GM21423 (cell line): ENCODE results near the gene SLK.

Experiments used
- ATAC-seq: cut with Tn5 transposase; IDR thresholded peaks from one replicate; pipeline ENCODE4 v1.9.1; 2021; ENCODE audit warnings: mild to moderate bottlenecking, moderate library complexity; ENCODE audit not compliant: unreplicated experiment

SLK gene

DNA sequence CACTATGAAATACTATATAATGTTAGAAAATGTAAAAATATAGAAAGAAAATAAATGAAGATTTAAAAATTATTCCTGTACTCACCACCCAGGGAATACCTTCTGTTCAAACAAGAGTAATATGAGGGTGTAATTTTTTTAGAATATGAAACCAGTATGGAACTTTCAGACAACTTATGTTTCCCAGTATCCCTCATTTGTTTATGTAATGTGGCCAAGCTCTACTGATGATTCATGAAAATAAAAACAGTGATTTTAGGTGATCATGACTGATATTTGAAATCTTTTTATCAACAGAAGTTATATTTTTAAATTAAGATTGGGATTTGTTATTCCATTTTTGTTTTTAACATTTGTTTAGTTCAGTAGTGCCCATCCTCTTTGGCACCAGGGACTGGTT lies 18.8 kb downstream of the SLK start:
- ATAC-seq = no peak

DNA sequence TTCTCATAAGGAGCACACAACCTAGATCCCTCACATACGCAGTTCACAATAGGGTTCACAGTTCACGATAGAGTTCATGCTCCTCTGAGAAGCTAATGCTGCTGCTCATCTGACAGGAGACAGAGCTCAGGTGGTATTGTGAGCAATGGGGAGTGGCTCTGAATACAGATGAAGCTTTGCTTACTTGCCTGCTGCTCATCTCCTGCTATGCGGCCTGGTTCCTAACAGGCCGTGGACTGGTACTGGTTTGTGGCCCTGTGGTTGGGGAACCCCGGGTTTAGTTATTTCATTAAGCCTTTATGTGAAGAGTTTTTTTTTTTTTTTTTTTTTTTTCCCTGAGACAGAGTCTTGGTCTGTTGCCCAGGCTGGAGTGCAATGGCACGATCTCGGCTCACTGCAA lies 19.4 kb downstream of the SLK start:
- no peak for ATAC-seq

DNA sequence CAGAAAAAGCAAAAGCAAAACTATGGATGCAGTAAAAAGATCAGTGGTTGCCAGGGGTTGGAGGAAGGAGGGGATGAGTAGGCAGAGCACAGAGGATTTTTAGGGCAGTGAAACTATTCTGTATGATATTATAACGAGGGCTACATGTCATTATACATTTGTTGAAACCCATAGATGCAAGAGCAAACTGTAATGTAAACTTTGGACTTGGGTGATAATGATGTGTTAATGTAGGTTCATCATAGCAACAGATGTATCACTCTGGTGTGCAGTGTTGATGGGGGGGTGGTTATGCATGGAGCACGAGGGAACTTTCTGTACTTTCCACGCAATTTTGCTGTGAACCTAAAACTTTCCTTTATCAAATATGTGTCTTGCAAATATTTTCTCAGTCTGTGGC lies 23.2 kb downstream of the SLK start:
- no peak for ATAC-seq

DNA sequence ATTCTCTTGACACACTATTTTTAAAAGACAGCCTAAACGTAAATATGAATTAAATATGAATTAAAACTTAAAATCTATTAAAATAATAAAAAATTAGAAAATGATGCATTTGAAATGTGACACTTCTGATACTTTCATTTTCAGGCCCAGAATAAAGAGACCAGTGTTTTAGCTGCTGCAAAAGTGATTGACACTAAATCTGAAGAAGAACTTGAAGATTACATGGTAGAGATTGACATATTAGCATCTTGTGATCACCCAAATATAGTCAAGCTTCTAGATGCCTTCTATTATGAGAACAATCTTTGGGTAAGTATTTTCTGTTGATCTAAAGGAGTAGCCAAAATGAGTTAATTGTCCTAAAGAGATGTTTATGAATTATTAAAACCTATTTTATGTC lies 23.6 kb downstream of the SLK start:
- no peak for ATAC-seq

DNA sequence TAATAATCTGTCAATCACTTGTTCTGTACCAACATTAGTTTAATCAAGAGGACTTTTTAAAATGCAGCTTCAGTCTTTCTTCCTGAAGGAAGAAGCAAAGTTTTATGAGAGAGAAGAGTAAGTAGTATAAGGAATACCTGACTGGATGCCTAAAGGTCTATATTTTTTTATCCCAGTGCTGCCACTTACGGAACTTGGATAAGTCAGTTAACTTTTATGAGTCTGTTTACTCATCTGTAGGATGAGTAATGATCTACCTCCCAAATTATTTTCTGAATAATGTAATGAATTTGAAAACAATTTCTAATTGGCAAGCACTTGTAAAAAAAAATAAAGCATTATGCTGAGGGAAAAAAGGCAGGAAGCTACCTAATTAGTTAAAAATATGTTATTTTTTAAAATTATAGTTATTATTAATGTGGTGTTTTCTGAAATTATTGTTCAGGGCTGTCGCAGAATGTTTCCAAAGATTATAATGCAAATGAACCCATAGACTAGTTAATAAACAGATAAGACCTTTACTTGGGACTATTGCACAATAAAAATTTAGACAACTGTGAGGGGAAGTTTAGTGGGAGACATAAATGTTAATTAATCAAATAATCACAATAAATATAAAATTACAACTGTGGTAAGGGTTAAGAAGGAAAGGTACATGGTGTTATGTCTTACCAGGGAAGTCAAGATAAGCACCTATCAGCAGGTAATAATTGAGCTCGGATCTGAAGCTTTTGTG lies 24.6 kb downstream of the SLK start:
- ATAC-seq = no peak

DNA sequence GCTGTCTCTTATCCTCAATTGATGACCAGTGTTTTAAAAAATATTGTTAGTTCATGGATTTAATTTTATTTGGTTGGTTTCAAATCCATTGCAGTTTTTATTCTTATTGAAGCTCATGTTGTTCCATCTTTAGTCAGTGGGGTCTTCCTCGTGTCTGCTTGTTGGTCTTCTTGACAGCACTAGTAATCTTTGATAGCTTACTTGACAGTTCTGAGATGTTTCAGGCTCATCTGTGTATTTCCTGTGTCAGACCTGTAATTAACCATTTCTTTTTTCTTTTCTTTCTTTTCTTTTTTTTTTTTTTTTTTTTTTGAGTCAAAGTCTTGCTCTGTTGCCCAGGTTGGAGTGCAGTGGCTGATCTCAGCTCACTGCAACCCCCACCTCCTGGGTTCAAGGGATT lies 28.2 kb downstream of the SLK start:
- ATAC-seq = no peak

DNA sequence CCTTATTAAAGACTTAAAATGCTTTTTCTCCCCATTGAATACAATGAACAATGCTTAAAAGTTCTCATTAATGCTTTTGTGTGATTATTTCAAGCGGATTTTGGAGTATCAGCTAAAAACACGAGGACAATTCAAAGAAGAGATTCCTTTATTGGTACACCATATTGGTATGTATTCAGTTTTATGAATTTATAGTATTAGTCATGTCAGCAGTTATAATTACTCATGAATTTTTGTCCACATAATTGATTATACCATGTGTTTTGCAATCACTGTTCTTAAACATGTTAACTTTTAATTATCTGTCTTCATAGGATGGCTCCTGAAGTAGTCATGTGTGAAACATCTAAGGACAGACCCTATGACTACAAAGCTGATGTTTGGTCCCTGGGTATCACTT lies 31.9 kb downstream of the SLK start:
- ATAC-seq = no peak

DNA sequence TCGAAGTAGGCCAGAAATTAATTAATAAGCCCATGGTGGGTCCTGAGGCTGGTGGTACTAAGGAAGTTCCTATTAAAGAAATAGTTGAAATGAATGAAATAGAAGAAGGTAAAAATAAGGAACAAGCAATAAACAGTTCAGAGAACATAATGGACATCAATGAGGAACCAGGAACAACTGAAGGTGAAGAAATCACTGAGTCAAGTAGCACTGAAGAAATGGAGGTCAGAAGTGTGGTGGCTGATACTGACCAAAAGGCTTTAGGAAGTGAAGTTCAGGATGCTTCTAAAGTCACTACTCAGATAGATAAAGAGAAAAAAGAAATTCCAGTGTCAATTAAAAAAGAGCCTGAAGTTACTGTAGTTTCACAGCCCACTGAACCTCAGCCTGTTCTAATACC lies 36.0 kb downstream of the SLK start:
- no peak for ATAC-seq

DNA sequence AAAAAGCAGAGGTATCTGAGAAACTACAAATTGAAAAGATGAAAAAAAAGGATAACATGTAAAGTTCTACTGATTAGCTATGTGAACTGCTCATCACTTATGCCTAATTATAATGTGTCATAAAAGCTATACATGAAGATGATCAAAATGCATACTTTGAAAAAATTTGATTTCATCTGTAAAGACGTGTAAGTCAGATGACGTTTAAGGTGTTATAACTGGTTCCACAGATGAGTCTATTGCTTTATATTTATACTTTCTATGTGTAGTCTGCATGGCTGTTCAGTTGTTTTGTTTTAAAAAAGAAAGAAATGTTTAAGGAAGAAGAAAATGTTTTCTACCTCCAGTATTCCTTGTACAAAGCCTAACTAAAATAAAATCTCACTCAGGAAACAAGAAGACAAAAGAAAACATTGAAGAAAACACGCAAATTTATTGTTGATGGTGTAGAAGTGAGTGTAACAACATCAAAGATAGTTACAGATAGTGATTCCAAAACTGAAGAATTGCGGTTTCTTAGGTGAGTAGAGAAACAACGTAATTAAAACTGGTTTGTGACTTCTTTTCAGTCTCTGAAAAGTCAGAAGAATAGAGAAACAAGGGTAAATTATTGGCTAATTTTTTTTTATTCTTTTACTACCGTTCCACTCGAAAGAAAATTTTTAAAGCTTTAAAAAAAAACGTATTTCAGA lies 38.4 kb downstream of the SLK start:
- no peak for ATAC-seq

DNA sequence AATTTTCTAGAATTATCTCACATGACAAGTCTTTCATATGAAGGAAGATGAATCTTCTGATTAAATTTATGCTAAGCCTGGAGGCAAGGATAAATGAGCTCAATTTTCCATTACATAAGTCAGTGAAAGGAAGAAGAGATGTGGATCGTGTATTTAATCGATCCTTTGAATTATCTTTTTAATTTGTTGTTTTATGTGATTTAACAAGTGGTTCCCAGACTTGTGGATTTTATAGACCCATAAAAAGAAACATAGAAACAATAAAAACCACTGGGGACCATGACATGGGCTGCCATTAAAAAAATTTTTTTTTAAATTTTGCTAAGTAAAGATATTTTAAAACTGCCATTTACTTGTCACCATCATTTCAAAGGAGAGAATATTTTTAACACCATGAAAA lies 45.0 kb downstream of the SLK start:
- ATAC-seq = no peak

DNA sequence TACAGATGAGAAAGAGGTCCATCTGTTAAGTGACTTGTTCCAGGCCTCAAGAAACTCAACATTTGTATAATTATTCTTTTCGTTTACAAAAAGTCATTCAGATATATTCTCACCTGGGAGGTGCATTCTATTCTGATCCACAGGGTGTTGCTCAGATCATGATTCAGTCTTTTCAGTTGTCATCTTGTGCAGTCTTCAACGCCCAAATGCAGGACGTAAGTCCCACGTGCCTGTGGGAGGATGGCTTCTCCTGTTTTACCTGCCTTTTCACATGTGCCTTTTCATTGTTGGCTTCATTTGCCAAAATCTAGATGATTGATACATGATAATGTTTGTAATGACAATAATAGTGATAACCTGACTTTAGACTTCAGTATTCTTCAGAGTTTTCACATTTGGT lies 46.5 kb downstream of the SLK start:
- ATAC-seq = no peak

DNA sequence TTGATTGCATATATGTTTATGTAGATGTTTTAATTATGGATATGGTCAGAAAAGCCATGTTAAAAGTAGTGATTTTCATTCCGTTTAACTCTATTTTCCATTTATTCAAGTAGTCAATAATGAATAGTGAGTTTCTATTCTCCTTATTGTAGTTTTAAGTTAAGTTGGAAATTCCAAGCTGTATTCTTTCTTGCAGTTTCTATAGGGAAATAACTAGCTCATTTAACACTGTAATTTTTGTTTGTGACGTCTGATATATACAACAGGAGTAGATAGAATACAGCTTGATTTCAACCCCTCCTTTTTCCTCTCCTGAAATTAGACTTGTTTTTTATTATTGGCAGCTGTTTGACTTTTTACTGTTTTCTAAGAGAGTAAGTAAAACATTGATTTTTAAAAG lies 47.2 kb downstream of the SLK start:
- ATAC-seq = no peak

DNA sequence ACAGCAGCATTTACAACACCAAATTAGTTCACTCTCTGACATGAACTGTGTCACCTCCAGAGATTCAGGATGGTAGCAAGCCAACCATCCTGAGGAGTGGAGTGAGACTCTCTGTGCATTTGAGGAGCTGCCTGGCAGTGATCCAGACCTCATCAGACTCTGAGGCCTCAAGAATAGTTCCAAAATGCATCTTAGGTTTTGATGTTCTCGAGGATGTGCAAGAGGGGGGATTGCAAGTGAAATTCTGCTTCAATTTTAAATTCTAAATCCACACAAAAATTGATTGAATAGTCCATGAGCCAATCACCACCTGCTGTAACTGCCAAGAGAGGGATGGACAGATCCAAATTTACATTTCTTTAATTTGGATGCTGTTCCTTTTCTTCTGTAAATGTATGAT lies 49.7 kb downstream of the SLK start:
- ATAC-seq = no peak

DNA sequence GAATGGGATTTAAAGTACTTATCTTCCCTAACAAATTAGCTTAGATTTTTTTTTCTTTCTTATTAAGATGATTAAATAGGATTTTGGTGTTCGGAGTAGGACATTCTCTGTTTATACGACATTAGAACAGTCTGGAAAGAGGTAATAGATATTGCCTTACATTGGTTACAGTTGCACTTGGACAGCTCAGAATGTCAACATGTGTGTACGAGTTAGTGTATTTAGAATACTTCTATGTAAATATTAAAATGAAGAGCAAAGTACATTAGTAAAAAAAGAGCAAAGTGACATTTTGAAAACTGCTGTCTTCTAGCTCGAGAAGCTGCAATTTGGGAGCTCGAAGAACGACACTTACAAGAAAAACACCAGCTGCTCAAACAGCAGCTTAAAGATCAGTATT lies 51.5 kb downstream of the SLK start:
- ATAC-seq = no peak

DNA sequence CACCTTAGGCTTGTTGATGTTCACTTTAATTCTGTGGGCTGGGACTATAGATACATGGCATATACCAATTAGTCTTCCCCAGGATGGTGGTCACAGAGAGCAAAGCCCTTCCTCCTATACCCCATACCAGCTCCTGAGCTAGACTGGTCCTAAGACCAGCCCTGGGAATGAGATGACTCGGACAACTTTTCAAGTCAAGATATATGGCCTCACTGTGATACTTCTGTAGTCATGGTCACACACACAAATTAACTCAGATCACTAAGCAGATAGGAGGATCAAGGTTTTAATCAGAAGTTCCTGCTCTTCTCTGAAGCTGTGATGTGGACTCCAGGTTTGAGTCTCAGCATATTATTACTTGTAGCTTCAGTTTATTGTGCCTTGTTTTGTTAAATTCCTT lies 53.1 kb downstream of the SLK start:
- ATAC-seq = no peak

DNA sequence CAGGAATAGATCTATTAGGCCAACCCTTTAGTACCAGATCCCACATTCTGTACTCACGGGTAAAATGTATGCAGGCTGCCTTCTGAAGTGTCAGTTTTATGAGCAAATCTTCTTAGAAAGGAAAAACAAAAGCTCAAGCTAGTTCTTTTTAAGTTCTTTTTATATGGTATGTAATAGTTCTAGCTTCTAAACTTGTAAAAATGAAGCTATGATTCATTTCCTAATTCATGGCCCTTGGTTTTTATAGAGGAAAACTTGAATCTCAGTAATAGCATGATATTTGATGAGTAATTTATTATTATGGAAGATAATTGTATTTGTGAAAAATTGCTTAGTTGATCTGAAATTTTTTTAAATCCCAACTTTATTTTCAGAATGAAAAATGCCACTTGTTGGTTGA lies 54.3 kb downstream of the SLK start:
- no peak for ATAC-seq

DNA sequence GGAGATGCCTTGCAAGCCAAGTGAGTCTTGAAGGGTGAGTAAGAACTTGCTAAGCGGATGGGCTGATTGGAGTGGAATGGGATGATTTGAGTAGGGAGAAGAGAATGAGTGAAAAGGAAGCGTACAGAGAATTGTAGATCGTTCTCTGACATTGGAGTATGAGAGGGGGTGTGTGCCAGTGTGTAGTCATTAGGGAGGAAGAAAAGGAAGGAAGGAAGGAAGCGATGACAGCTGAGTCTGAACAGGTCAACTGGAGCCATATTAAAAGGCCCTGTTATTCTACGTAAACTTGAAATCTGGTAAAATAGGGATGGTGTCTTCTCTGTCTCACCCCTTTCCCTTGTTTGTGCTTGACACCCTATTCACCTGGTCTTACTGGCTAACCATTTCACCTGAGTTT lies 55.1 kb downstream of the SLK start:
- no peak for ATAC-seq

DNA sequence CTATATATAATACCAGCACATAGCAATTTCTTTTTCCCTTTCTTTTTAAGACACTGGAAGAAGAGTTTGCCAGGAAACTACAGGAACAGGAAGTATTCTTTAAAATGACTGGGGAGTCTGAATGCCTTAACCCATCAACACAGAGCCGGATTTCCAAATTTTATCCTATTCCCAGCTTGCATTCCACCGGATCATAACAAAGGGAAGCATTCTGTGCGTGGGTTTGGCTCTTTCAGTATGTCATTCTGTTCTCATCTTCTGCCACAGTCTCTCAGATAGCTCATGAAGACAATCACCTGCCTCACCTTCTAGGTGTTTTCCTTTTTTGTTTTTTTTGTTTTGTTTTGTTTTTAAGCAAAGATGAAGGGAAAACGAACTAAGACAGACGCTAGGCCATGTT lies 58.6 kb downstream of the SLK start:
- ATAC-seq = no peak

DNA sequence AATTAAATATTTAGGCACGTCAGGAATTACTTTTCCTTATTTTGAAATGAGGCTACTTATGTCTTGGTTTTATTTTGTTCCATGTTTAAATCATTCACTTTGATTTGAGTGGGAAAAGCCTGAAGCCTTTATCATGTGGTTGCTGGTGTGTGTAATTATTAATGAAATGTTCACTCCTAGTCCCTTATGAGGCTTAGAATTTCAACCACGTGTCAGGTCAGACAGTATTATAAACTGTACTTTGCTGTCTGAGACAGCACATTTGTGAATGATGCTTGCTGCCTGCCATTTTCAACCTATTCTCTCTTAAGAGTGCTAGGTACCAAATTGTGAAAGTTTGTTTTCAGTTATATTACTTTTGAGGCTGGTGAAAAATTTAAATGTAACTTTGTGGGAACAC lies 59.8 kb downstream of the SLK start:
- no peak for ATAC-seq

DNA sequence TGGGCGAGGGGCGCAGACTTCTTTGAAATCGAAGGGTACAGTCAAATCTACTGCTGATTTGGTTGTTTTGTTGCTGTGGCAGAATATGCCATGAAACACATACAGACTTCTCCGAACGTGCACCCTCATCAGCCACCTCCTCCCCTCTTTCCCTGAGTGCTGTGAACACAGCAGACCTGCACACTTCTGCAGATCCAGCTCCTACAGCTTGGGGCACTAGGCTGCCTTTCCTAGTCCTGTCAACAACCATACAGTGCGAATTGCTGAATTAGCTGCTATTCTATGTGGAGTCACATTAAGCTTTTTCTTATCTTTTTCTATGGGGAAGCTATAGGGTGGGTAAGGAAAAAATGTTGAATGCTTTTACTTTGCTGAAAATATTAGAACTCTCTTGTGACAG lies 61.2 kb downstream of the SLK start:
- no peak for ATAC-seq

DNA sequence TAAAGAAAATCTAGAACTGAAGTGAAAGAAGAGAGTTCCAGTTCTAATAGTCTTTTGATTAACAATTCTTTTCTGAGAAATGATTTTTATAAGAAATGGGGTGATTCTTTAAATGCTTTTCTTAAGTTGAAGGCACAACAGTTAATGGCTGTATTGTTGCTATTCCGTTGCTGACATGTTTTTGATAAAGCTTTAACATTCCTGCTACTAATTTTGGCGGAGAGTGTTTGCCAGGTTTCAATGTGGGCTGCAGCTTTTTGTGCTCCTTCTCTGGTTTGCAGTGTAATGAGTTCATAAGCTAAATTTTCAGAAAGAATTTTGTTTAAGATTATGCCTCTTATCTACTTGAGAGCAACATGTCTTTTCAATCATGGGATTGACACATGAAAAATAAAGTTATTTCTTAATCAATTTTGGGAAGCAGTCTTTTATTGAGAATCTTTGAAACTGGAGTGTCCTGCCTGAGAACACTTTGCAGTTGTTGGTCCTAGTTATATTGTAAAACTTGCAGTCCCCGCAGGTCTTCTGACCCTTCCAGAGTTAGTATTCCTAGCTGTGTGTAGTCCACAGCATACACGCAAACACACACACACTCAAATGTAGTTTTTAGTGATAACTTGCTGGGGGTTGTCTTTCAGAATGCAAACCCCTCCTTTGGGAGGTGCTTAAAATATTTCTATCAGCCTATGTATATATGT lies 62.0 kb downstream of the SLK start:
- ATAC-seq = no peak

DNA sequence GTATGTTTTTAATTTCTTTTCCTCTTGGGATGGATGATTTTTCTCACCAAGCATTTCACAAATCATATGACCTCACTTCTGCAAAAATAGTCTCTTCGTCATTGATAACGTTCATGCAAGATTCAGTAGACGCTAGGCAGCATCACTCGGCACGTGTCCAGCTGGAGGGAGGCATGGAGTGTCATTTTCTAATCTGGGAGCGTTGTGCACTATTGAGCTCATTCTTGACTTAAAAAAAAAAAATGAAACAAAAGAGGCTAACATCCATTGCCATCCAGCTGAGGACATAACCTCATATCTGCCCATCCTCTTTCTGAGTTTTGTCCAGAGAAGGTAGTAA lies 62.6 kb downstream of the SLK start:
- ATAC-seq = no peak
